GM23338 (cell line): ENCODE results near the gene CHRNA10. TPM values are rescaled to one million over a fixed set of nuclear protein-coding genes. Genes with fewer than 3 reads are reported as not detected.

Experiments used
- ATAC-seq: fragments of 200-7000 bp; cut with Tn5 transposase; 3 replicates; pipeline ENCODE4 v1.9.1; 2020
- DNase-seq: peaks from one replicate; pipeline ENCODE4 v3.0.0-alpha.2; 2015; ENCODE audit warnings: low spot score
- H2AFZ ChIP-seq: fragments of 200-600 bp; sonication (generic); 2 replicates; pipeline ENCODE4 v1.8.0; 2016; ENCODE audit warnings: antibody characterized with exemption, mild to moderate bottlenecking, moderate library complexity
- H3F3A ChIP-seq: fragments of 200-600 bp; sonication (generic); replicated peaks from 2 replicates; pipeline ENCODE4 v1.8.0; 2017; ENCODE audit warnings: antibody characterized with exemption, mixed run types, low read depth
- H3K27ac ChIP-seq: fragments of 200-600 bp; sonication (generic); 2 replicates; pipeline ENCODE4 v1.6.1; 2016; ENCODE audit warnings: low read depth
- H3K27me3 ChIP-seq: fragments of 200-600 bp; sonication (generic); 2 replicates; pipeline ENCODE4 v1.8.0; 2016; ENCODE audit warnings: mild to moderate bottlenecking, mixed run types, moderate library complexity; ENCODE audit not compliant: insufficient read depth
- H3K36me3 ChIP-seq: fragments of 200-600 bp; sonication (generic); 2 replicates; pipeline ENCODE4 v1.8.0; 2016; ENCODE audit warnings: mild to moderate bottlenecking; ENCODE audit not compliant: insufficient read depth
- H3K4me1 ChIP-seq: fragments of 200-600 bp; sonication (generic); 2 replicates; pipeline ENCODE4 v1.8.0; 2016; ENCODE audit warnings: mild to moderate bottlenecking, moderate library complexity; ENCODE audit not compliant: insufficient read depth
- H3K4me2 ChIP-seq: fragments of 200-600 bp; sonication (generic); 2 replicates; pipeline ENCODE4 v1.7.1; 2017; ENCODE audit warnings: mixed run types
- H3K4me3 ChIP-seq: fragments of 200-600 bp; sonication (generic); 2 replicates; pipeline ENCODE4 v1.6.1; 2016; ENCODE audit warnings: mixed run types
- H3K79me2 ChIP-seq: fragments of 200-600 bp; sonication (generic); replicated peaks from 2 replicates; pipeline ENCODE4 v1.8.0; 2017; ENCODE audit warnings: mild to moderate bottlenecking; ENCODE audit not compliant: insufficient read depth
- H3K9me2 ChIP-seq: fragments of 200-600 bp; sonication (generic); 2 replicates; pipeline ENCODE4 v1.8.0; 2017; ENCODE audit not compliant: insufficient read depth
- H4K20me1 ChIP-seq: fragments of 200-600 bp; sonication (generic); replicated peaks from 2 replicates; pipeline ENCODE4 v1.8.0; 2017; ENCODE audit warnings: mild to moderate bottlenecking; ENCODE audit not compliant: insufficient read depth
- H3K27ac Mint-ChIP-seq: 2 replicates; pipeline ENCODE4 v1.8.0; 2020; ENCODE audit warnings: inconsistent platforms, mild to moderate bottlenecking, moderate library complexity, mixed read lengths
- H3K27me3 Mint-ChIP-seq: 3 replicates; pipeline ENCODE4 v1.8.0; 2022; ENCODE audit warnings: low read depth, mild to moderate bottlenecking, moderate library complexity, mixed read lengths, inconsistent platforms; ENCODE audit not compliant: insufficient read depth, poor library complexity
- H3K36me3 Mint-ChIP-seq: 3 replicates; pipeline ENCODE4 v1.8.0; 2021; ENCODE audit warnings: low read depth, mild to moderate bottlenecking, inconsistent platforms, moderate library complexity, mixed read lengths
- H3K4me1 Mint-ChIP-seq: 3 replicates; pipeline ENCODE4 v1.8.0; 2020; ENCODE audit warnings: mild to moderate bottlenecking, inconsistent platforms, mixed read lengths
- H3K4me3 Mint-ChIP-seq: 3 replicates; pipeline ENCODE4 v1.8.0; 2021; ENCODE audit warnings: moderate library complexity, mild to moderate bottlenecking, inconsistent platforms, mixed read lengths
- H3K9me3 Mint-ChIP-seq: 3 replicates; pipeline ENCODE4 v1.8.0; 2020; ENCODE audit warnings: moderate library complexity, mild to moderate bottlenecking, inconsistent platforms, mixed read lengths
- CREB1 ChIP-seq: fragments of 250-450 bp; sonication (Bioruptor Pico); IDR thresholded peaks from 2 replicates; pipeline ENCODE4 v1.5.0; 2020; ENCODE audit warnings: low read depth, mild to moderate bottlenecking, moderate library complexity
- EZH2phosphoT487 ChIP-seq: fragments of 200-600 bp; sonication (generic); IDR thresholded peaks from one replicate; pipeline ENCODE4 v1.8.1; 2018; ENCODE audit warnings: antibody characterized with exemption; ENCODE audit not compliant: unreplicated experiment
- NANOG ChIP-seq: IDR thresholded peaks from 2 replicates; pipeline ENCODE4 v1.6.1; 2016; ENCODE audit warnings: antibody characterized with exemption, borderline replicate concordance
- POLR2AphosphoS5 ChIP-seq: IDR thresholded peaks from 2 replicates; pipeline ENCODE4 v1.6.1; 2016; ENCODE audit warnings: antibody characterized with exemption, low read depth
- polyA plus RNA-seq: library from polyadenylated mRNA; unstranded; fragments of >200 nt; fragmentation: Nextera tagmentation; extraction: Ambion mirVana; gene quantifications from 2 replicates; pipeline ENCODE4 v1.2.1, GENCODE V29; 2016
- total RNA-seq: library from RNA; depleted of rRNA; stranded (reverse); fragments of >200 nt; shearing (Covaris generic); gene quantifications from 2 replicates; pipeline ENCODE4 v1.2.3, GENCODE V29; 2014
- TF ChIP-seq, protein P1 (sequence below): IDR thresholded peaks from 2 replicates; pipeline ENCODE4 v1.6.1; 2016; ENCODE audit warnings: antibody characterized with exemption
- TF ChIP-seq, protein P2 (sequence below): fragments of 250-450 bp; sonication (Bioruptor Pico); IDR thresholded peaks from 2 replicates; pipeline ENCODE4 v1.5.0; 2020; ENCODE audit warnings: mild to moderate bottlenecking, moderate library complexity

CHRNA10 gene
- total and polyA plus RNA-seq, 2 experiments from 2014 or later: 0.45 to 1.5 TPM

GRCh38 chr11:3703383-3703782 is 32.2 kb upstream of the CHRNA10 start (continued):
- TF ChIP-seq CREB1 (CRISPR knock-in tag) (no peak), EZH2phosphoT487 (no peak)

GRCh38 chr11:3700910-3701309 is 29.7 kb upstream of the CHRNA10 start:
- H2AFZ ChIP-seq: no peak overlapping the region
- H3K27ac ChIP-seq: peak overlapping the region; percentile 21; the same call in 1 of the 2 replicates
- H3K9me3 Mint-ChIP-seq: no peaks in the 10 kb centered on the region
- H3K36me3 Mint-ChIP-seq: peaks cover 77% of the 10 kb centered on the region
- TF ChIP-seq, protein P1, sequence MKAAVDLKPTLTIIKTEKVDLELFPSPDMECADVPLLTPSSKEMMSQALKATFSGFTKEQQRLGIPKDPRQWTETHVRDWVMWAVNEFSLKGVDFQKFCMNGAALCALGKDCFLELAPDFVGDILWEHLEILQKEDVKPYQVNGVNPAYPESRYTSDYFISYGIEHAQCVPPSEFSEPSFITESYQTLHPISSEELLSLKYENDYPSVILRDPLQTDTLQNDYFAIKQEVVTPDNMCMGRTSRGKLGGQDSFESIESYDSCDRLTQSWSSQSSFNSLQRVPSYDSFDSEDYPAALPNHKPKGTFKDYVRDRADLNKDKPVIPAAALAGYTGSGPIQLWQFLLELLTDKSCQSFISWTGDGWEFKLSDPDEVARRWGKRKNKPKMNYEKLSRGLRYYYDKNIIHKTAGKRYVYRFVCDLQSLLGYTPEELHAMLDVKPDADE: no peak
- TF ChIP-seq, protein P2, sequence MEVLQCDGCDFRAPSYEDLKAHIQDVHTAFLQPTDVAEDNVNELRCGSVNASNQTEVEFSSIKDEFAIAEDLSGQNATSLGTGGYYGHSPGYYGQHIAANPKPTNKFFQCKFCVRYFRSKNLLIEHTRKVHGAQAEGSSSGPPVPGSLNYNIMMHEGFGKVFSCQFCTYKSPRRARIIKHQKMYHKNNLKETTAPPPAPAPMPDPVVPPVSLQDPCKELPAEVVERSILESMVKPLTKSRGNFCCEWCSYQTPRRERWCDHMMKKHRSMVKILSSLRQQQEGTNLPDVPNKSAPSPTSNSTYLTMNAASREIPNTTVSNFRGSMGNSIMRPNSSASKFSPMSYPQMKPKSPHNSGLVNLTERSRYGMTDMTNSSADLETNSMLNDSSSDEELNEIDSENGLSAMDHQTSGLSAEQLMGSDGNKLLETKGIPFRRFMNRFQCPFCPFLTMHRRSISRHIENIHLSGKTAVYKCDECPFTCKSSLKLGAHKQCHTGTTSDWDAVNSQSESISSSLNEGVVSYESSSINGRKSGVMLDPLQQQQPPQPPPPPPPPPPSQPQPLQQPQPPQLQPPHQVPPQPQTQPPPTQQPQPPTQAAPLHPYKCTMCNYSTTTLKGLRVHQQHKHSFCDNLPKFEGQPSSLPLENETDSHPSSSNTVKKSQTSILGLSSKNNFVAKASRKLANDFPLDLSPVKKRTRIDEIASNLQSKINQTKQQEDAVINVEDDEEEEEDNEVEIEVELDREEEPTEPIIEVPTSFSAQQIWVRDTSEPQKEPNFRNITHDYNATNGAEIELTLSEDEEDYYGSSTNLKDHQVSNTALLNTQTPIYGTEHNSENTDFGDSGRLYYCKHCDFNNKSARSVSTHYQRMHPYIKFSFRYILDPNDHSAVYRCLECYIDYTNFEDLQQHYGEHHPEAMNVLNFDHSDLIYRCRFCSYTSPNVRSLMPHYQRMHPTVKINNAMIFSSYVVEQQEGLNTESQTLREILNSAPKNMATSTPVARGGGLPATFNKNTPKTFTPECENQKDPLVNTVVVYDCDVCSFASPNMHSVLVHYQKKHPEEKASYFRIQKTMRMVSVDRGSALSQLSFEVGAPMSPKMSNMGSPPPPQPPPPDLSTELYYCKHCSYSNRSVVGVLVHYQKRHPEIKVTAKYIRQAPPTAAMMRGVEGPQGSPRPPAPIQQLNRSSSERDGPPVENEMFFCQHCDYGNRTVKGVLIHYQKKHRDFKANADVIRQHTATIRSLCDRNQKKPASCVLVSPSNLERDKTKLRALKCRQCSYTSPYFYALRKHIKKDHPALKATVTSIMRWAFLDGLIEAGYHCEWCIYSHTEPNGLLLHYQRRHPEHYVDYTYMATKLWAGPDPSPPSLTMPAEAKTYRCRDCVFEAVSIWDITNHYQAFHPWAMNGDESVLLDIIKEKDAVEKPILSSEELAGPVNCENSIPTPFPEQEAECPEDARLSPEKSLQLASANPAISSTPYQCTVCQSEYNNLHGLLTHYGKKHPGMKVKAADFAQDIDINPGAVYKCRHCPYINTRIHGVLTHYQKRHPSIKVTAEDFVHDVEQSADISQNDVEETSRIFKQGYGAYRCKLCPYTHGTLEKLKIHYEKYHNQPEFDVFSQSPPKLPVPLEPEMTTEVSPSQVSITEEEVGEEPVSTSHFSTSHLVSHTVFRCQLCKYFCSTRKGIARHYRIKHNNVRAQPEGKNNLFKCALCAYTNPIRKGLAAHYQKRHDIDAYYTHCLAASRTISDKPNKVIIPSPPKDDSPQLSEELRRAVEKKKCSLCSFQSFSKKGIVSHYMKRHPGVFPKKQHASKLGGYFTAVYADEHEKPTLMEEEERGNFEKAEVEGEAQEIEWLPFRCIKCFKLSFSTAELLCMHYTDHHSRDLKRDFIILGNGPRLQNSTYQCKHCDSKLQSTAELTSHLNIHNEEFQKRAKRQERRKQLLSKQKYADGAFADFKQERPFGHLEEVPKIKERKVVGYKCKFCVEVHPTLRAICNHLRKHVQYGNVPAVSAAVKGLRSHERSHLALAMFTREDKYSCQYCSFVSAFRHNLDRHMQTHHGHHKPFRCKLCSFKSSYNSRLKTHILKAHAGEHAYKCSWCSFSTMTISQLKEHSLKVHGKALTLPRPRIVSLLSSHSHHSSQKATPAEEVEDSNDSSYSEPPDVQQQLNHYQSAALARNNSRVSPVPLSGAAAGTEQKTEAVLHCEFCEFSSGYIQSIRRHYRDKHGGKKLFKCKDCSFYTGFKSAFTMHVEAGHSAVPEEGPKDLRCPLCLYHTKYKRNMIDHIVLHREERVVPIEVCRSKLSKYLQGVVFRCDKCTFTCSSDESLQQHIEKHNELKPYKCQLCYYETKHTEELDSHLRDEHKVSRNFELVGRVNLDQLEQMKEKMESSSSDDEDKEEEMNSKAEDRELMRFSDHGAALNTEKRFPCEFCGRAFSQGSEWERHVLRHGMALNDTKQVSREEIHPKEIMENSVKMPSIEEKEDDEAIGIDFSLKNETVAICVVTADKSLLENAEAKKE: no peak
- no peak for TF ChIP-seq CREB1 (CRISPR knock-in tag)
- TF ChIP-seq POLR2AphosphoS5: no peak
- no peak for TF ChIP-seq NANOG
- H3K36me3 ChIP-seq: peaks cover 85% of the 10 kb centered on the region
- no peaks in the 10 kb centered on the region for H3K4me1 ChIP-seq
- no peak overlapping the region; the same call in 1 of the 2 replicates for H3K27ac Mint-ChIP-seq
- H3K79me2 ChIP-seq: no peaks in the 10 kb centered on the region; the same call in 1 of the 2 replicates
- no peak overlapping the region for H3K4me3 ChIP-seq
- peaks cover 1% of the 10 kb centered on the region for H3K27me3 Mint-ChIP-seq
- no peak overlapping the region for H3K4me2 ChIP-seq
- no peak for ATAC-seq
- 0 out of 2 replicates have a peak, but pooled peaks cover 5% of the 10 kb centered on the region for H3F3A ChIP-seq
- 0 out of 2 replicates have a peak, but pooled peaks cover 6% of the 10 kb centered on the region for H4K20me1 ChIP-seq
- no peak overlapping the region for H3K4me3 Mint-ChIP-seq
- no peaks in the 10 kb centered on the region for H3K27me3 ChIP-seq
- no peak for DNase-seq
- H3K4me1 Mint-ChIP-seq: no peaks in the 10 kb centered on the region
- H3K9me2 ChIP-seq: no peaks in the 10 kb centered on the region
